Endothelial cell of umbilical vein (primary cell): ENCODE measurements around the gene MED27.

Experiments used
- EZH2 ChIP-seq: IDR thresholded peaks from 2 replicates; pipeline ENCODE4 v1.6.1; 2012; ENCODE audit warnings: borderline replicate concordance, low read depth, mild to moderate bottlenecking, moderate library complexity, low read length, inconsistent platforms; ENCODE audit not compliant: severe bottlenecking
- FOS ChIP-seq: IDR thresholded peaks from 2 replicates; pipeline ENCODE4 v1.6.1; 2011; ENCODE audit warnings: mild to moderate bottlenecking, low read length, moderate library complexity, borderline replicate concordance; ENCODE audit not compliant: insufficient read depth
- GATA2 ChIP-seq: IDR thresholded peaks from 2 replicates; pipeline ENCODE4 v1.7.0; 2011; ENCODE audit warnings: low read depth, mild to moderate bottlenecking, moderate library complexity, mixed read lengths, low read length; ENCODE audit not compliant: insufficient read length, insufficient read depth
- JUN ChIP-seq: IDR thresholded peaks from 2 replicates; pipeline ENCODE4 v1.6.1; 2011; ENCODE audit warnings: borderline replicate concordance, low read depth; ENCODE audit not compliant: insufficient read length, insufficient read depth
- POLR2A ChIP-seq: IDR thresholded peaks from 2 replicates; pipeline ENCODE4 v1.6.1; 2012; ENCODE audit warnings: low read depth, mild to moderate bottlenecking, control low read depth, low read length
- TF ChIP-seq, protein P1 (sequence below), 2 donors: IDR thresholded peaks; 1 replicate in 1 of 2; 2 replicates in 1 of 2; pipeline ENCODE4 v1.5.1; 2011; ENCODE audit warnings: low read length in 2 of 2, mild to moderate bottlenecking in 2 of 2, moderate library complexity in 2 of 2, control low read depth in 1 of 2, inconsistent platforms in 1 of 2, low read depth in 1 of 2; ENCODE audit not compliant: insufficient read depth in 1 of 2; ENCODE audit errors: extremely low read depth in 1 of 2

- TF ChIP-seq, protein P1, sequence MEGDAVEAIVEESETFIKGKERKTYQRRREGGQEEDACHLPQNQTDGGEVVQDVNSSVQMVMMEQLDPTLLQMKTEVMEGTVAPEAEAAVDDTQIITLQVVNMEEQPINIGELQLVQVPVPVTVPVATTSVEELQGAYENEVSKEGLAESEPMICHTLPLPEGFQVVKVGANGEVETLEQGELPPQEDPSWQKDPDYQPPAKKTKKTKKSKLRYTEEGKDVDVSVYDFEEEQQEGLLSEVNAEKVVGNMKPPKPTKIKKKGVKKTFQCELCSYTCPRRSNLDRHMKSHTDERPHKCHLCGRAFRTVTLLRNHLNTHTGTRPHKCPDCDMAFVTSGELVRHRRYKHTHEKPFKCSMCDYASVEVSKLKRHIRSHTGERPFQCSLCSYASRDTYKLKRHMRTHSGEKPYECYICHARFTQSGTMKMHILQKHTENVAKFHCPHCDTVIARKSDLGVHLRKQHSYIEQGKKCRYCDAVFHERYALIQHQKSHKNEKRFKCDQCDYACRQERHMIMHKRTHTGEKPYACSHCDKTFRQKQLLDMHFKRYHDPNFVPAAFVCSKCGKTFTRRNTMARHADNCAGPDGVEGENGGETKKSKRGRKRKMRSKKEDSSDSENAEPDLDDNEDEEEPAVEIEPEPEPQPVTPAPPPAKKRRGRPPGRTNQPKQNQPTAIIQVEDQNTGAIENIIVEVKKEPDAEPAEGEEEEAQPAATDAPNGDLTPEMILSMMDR (IDR thresholded peaks at IDR 0.05; ENCODE audit: extremely low read depth in 1 of 2, insufficient read depth in 1 of 2, low read depth in 1 of 2, low read length in 2 of 2) = no peak
- TF ChIP-seq FOS (no peak), EZH2 (no peak), POLR2A (no peak), JUN (no peak), GATA2 (no peak)
Observed at GRCh38 chr9:131918481-131918880, 161.2 kb downstream of the MED27 start.
